Fibroblast of skin of right biceps (primary cell): Measurements from ENCODE around the gene PARD3.

ENCODE experiments used
- DNase-seq: peaks from one replicate; pipeline ENCODE4 v3.0.0-alpha.2; 2013

Gene PARD3

GRCh38 chr10:34323192-34323591 lies 491.9 kb downstream of the PARD3 start:
- DNase-seq: peak; percentile 59

DNA sequence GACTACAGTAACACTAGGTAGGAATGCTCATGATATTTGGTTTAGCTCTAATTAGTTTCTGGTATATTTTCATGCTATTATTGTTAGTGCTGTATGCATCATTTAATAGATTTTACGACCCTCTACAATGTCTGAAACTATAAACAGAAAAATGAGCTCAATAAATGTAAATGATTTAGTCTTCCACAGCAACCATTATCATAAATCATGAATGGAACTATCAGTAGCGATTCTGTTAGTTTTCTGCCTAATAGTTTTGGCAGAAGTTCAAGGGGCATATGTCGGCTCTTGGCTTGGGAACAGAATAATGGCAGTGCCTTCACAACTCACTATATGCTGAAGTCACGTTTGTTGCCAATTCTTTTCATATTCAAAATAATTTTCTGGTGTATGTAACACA lies 494.8 kb downstream of the PARD3 start:
- DNase-seq: peak; percentile 22

DNA sequence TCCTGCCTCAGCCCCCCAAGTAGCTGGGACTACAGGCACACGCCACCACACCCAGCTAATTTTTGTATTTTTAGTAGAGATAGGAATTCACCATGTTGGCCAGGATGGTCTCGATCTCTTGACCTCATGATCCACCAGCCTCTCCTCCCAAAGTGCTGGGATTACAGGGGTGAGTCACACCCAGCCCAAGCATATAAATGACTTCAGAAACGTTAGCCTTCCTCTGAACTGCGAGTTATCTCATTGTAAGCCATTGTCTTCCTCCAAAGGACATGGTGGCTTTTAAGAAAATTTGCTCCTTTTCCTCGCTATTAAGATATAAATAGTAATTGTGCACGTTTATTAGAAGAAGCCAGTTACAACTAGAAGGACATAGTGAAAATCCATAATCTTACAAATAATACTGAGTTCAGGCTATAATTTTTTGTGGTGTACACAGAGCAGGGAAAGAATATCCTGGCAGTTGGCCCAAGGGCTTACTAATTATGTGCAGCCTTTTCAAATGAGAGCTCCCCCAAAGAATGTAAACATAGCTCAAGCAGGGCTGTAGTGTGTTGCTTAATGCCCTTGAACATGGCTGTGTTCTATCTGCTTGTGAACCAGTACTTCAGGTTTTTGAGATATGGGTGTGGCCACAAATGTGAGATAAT lies 495.8 kb downstream of the PARD3 start:
- peak; percentile 96 for DNase-seq

DNA sequence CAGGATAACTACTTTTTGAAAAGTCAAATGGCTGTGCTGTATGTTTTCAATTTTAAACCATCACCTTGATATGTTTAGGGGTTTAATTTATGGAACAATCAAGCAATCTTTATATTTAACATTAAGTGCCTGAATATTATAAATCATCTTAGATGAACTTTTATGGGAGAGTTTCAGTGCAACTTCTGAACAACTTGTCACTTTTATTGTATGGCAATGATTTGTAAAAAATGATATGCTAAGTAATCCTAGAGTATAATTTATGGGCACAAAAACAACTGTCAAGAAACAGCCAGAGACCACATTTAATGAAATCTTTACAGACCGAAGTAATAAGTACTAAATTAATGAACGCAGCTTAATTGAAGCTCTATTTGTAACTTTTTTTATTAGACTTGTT lies 498.9 kb downstream of the PARD3 start:
- no peak for DNase-seq

DNA sequence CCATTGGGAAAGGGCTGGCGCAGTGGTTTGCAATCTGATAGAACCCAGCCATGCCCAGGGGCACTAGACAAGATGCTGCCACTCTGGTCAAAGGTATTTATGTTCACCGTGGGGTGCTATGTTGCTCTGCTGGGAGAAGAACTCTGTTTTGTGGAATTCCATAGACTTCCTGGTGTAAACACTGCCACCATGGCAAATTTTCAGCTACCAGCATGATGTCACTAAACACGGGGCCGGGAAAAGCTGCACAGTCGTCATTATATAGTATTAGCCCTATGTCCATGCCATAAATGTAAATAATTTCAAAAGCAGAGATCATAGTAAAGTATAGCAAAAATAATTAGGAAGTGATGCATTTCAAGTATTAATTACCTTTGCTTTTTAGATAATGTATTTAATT lies 500.6 kb downstream of the PARD3 start:
- DNase-seq: no peak

- no peak for DNase-seq
These were observed 501.2 kb downstream of the PARD3 start for GRCh38 chr10:34313888-34314287.

DNA sequence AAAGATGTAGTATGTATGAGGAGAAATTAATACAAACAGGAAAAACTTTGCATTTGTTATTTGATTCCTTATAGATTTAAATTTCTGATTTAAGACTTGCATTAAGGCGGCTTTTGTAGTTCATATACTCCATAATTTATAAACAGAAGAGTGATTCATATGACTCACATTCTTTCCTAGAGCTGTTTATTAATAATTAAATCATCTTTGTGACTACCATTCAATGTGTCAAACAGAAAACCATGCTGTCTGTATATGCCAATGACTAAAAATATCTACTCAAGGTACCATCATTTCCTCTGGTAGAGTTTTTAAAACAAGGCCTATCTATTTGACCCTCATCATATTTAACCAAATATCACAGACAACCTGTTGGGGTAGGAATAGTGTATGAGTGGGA lies 501.7 kb downstream of the PARD3 start:
- no peak for DNase-seq

DNA sequence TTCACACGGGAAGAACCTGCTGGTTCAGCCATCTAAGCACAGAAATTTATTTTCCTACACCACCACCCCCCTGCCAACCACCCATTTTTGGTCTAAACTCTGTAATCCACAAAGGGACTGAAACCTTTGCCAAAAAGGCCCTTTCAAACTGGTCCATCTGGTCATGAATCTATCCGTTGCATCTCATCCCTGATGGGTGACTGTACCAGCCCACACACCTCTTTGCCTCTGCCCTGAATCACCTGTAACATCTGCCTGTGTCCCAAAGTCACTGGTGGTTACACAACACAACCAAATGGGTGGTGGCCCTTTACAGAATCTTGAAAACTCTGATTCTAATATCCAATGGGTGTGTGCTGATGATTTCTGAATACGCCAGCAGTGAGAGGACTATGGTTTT lies 503.4 kb downstream of the PARD3 start:
- no peak for DNase-seq

DNA sequence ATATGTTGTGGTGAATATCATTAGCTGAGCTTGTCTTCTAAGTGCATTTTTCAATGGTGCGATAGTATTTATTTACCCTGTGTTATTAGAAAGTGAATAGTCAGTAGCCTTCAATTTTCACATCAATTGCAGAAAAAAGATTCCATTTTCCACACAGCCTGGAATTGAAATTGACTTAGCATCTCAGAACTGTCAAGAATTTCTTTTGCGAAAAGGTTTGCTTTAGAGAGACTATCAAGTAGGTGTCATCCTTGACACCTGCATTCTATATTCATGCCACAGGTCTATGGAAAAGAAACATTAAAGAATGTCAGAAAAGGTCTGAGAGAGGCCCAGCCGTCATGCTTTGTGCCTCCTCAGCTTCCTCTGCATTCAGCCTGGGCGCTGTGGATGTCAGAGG lies 504.9 kb downstream of the PARD3 start:
- no peak for DNase-seq

GRCh38 chr10:34305189-34305588 lies 509.9 kb downstream of the PARD3 start:
- no peak for DNase-seq

DNA sequence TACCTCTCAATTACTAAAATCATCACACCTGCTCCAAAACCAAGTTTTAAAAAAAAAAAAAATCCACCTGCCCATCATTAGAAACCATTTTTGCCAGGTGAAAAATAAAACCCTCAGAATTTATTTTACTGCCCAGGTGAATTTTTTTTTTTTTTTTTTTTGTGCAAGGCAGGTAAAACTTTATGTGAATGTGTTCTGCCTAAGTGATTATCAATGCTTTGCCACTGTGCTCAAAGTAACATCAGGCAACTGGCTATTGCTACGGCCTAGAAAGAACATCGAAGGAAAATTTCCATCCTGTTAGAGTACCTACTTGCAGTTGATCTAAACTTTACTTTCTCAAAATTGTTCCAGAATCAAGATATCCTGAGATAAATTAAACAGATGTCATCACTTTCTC lies 512.1 kb downstream of the PARD3 start:
- no peak for DNase-seq

DNA sequence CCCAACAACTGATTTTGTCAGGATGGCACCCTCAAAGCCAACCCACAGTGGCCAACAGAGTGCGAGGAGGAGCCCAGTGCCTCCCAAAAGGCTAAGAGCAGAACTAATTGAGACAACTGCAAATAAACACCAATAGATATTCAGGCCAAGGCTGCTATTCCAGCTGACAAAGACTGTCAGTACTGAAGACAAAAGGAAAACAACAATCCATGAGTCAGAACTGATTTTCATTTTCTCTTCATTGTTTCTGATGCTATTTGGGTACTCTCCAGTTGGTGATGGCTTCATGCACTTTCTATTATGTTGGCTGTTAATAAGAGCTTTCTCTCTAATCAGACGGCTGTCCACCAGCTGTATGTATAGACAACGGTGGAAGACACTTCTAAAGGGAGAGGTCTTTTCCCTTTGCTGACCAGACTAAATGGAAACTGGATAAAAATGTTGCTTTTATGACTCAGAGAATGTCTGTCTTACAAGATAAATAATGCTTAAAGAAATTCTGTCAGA lies 515.9 kb downstream of the PARD3 start:
- peak; percentile 40 for DNase-seq

- DNase-seq: no peak
These were observed 516.7 kb downstream of the PARD3 start for GRCh38 chr10:34298346-34298818.

DNA sequence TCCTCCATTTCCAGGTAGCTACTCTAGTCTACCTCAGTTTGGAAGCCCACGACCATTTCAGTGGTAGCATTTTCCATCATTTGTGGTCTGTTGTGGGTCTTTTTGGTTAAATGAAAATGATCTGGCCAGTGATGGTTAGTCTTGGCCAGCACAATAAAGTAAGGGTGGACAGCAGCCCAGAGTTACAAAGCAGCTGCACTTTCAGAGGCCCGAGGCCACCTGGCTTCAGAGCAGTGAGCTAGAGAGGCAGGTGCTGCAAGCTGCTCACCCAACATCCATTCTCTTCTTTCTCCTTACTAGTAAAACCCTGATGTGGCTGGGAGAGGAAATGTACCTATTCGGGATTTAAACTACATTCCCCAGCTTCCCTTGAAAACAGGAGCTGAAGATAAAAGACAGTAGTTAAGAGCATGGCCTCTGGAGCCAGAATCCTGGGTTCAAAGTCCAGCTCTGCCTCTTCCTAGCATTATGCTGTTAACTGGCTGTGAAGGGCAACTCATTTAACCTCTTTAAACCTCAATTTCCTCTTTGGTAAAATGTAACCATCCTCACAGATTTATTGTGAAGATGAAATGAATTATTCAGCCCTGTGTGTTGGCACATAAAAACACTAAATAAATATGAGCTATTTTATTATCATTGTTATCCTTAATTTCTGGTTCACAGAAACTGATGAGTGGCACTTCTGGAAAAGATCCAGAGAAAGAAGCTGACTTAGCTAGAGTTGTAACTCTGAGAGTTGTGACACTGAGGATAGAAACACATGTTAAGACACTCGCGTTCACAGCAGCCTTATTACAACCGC lies 517.4 kb downstream of the PARD3 start:
- DNase-seq: no peak

DNA sequence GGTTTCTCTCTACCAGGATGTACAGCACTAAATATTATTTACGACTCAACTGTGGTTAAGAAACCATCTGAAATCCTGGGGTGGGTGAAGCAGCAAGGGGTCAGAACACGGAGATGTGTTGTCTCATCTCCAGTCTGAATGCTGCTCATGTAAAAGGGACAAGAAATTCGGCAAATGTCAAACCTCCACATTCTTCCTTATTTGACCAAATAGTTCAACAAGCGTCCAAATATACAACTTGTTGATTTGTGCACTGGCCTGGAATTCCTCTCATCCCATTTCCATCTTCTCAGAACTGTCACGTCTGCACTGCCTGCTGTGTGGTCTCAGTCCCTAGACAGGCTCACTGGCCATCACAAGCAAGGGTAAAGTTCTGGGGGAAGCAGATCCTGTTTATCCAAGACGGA lies 520.0 kb downstream of the PARD3 start:
- peak; percentile 94 for DNase-seq

GRCh38 chr10:34294137-34294536 lies 521.0 kb downstream of the PARD3 start:
- DNase-seq: no peak

- DNase-seq: no peak
These were observed 522.4 kb downstream of the PARD3 start for GRCh38 chr10:34292675-34293074.

GRCh38 chr10:34292194-34292565 lies 522.9 kb downstream of the PARD3 start:
- DNase-seq: peak; percentile 42

DNA sequence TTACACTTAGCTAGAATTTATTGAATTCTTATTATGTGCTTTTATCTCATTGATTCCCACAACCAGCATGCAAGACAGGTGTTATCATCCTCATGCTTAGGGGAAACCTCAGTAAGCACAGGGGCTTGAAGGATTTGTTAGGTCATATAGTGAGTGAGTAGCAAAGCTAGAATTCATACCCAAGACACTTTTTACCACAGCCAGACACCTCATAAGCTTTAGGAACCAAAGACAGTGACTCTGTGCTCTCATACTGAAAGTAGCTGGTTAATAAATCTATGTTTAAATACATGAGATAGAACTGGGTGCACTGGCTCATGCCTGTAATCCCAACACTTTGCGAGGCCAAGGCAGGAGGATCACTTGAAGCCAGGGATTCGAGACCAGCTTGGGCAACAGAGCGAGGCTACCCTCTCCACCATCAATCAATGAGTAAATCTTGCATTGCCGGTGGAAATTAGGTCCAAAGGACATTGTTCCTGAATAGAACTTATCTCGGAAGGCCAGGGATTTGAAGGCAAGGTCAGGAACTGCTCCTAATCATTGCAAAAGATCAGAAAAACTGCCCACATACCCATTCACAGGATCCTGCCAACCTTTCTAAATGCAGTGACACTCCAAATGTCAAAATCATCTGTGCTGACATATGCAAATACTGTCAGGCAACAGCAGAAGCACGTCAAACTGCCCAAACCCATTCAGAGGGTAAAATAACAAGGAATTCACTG lies 523.5 kb downstream of the PARD3 start:
- DNase-seq: no peak

DNA sequence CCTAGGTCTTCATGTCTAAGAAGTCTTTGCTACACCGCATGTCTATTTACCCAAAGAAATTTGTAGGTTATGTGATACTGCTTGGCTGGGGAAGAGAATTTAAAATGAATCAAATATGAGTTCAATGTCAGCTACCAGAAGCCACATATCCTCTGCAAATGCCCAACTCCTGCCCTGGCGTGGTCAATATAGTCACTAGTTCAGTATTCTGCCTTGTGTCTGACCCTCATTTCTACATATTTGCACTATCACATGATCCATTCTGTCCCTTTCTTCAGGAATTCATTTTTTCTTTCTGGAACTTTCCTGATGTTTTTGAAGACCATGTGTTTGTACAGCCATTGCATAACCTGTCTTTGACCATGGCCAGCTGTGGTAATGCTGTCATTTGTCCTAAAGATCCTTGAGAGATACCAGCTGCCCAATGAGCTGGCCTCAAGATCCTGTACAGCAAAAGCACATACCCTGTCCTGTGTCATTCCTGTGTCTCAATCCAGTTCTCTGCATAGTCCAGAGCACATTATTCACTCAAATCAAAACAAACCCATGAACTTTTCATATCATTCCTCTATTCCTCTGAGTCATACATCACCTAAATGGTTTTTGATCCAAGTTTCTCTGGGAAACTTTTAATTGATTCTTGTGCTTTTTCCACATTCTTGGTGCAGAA lies 524.5 kb downstream of the PARD3 start:
- DNase-seq: peak; percentile 81

DNA sequence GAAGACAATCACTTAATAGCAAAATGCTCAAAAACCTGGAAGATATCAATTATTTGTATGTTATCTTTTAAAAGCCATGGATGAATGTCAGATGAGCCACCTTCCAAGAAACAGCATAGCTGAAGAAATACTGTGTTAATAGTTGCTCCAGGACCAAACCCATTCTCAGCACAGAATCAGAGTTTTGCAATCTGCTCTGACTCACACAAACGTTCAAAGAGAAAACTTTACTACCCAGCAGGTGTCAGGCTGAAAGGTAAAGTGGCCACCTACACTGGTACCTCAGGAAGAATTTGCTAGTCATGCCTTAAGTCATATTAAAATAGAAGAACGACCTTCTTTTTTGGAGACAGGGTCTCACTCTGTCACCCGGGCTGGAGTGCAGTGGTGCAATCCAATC lies 526.5 kb downstream of the PARD3 start:
- DNase-seq: no peak

GRCh38 chr10:34286136-34286739 lies 528.9 kb downstream of the PARD3 start:
- DNase-seq: peak; percentile 53
